Transverse colon (tissue), 4 donors: ENCODE data around the gene THSD4.

ENCODE experiments used
- CTCF ChIP-seq, 5 experiments: fragments of 200-600 bp in 3 of 5; fragments of 450-650 bp in 2 of 5; sonication (generic) in 3 of 5; IDR thresholded peaks; 1 replicate in 2 of 5; 2 replicates in 3 of 5; pipeline ENCODE4 v1.5.1; 2016 to 2017; ENCODE audit warnings: antibody characterized with exemption in 5 of 5, inconsistent platforms in 3 of 5, mild to moderate bottlenecking in 2 of 5, moderate library complexity in 1 of 5
- EP300 ChIP-seq: sonication (generic); formaldehyde crosslinking; IDR thresholded peaks from one replicate; pipeline ENCODE4 v1.6.1; 2017; ENCODE audit warnings: antibody characterized with exemption, low read depth
- POLR2AphosphoS5 ChIP-seq, 3 donors: sonication (generic); formaldehyde crosslinking; IDR thresholded peaks; one replicate each; pipeline ENCODE4 v1.6.1; 2016; ENCODE audit warnings: antibody characterized with exemption in 3 of 3

GRCh38 chr15:71570736-71571135 is 455.5 kb downstream of the THSD4 start:
- TF ChIP-seq CTCF (IDR thresholded peaks at IDR 0.05) (no peak), EP300 (no peak), POLR2AphosphoS5 (IDR thresholded peaks at IDR 0.05) (no peak)
